WTC11 (cell line): Measurements from ENCODE around the gene SUPT3H.

Experiments used
- CREB1 ChIP-seq: sonication (generic); formaldehyde crosslinking; IDR thresholded peaks from 2 replicates; pipeline ENCODE4 v1.8.0; 2023; ENCODE audit warnings: mild to moderate bottlenecking, missing genetic modification reagents
- CTCF ChIP-seq: fragments of 200-600 bp; IDR thresholded peaks from 2 replicates; pipeline ENCODE4 v1.8.0; 2022; ENCODE audit warnings: antibody characterized with exemption
- JAZF1 ChIP-seq: fragments of 250-450 bp; sonication (Bioruptor Pico); IDR thresholded peaks from 2 replicates; pipeline ENCODE4 v1.9.0; 2021; ENCODE audit warnings: moderate library complexity, mild to moderate bottlenecking, inconsistent platforms
- PREB ChIP-seq: sonication (generic); formaldehyde crosslinking; IDR thresholded peaks from 2 replicates; pipeline ENCODE4 v1.8.1; 2022; ENCODE audit warnings: mild to moderate bottlenecking, missing genetic modification reagents, moderate library complexity, borderline replicate concordance
- USF2 ChIP-seq: sonication (generic); formaldehyde crosslinking; IDR thresholded peaks from 2 replicates; pipeline ENCODE4 v1.8.1; 2023; ENCODE audit warnings: mild to moderate bottlenecking, missing genetic modification reagents, moderate library complexity
- ZBTB21 ChIP-seq: sonication (generic); formaldehyde crosslinking; IDR thresholded peaks from 2 replicates; pipeline ENCODE4 v1.8.1; 2023; ENCODE audit warnings: mild to moderate bottlenecking, missing genetic modification reagents, borderline replicate concordance

DNA sequence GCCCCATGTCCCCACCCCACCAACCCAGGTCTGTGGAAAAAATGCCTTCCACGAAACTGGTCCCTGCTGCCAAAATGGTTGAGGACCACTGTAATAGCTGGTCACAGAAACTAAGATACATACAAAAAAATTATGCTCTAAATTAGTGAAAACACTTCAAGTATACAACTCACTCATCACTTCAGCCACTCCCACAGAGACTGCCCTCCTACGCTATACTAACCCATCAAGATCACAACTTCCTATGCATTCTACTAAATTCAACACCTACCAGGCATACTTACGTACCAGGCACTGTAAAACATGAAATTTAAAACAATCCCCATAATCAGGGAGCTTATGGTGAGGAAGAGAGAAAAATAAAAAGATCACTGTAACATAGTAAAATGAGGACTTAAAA, 26.7 kb downstream of the SUPT3H start:
- no peak for TF ChIP-seq CTCF
- no peak for TF ChIP-seq ZBTB21 (CRISPR knock-in tag)
- no peak for TF ChIP-seq PREB
- no peak for TF ChIP-seq USF2 (CRISPR knock-in tag)
- TF ChIP-seq JAZF1, result no peak
- TF ChIP-seq CREB1 (CRISPR knock-in tag), result no peak
